OCI-LY7 (cell line): ENCODE data around the gene YIF1B. TPM values are rescaled to one million over a fixed set of nuclear protein-coding genes. Genes with fewer than 3 reads are reported as not detected.

Source experiments
- BruUV-seq: library from RNA; stranded (reverse); fragments of 400-500 nt; replicated peaks from 2 replicates; lab custom pipeline; 2021; lab: Mats Ljungman, UMichigan
- CTCF ChIA-PET: fragments of 300-600 bp; sonication (Branson Sonifier 250); formaldehyde crosslinking; loops from one replicate; lab custom pipeline; 2022; ENCODE audit warnings: antibody characterized with exemption; ENCODE audit not compliant: unreplicated experiment; lab: Charles Lee
- POLR2A ChIA-PET: fragments of 300-600 bp; sonication (Branson Sonifier 250); formaldehyde crosslinking; loops from one replicate; lab custom pipeline; 2022; ENCODE audit warnings: antibody characterized with exemption; lab: Charles Lee
- DNase-seq: peaks from one replicate; pipeline ENCODE4 v3.0.0-alpha.2; 2015; ENCODE audit warnings: low spot score
- H2AFZ ChIP-seq: fragments of 200-600 bp; sonication (generic), shearing (Covaris generic); 2 replicates; pipeline ENCODE4 v1.6.1; 2014; ENCODE audit warnings: mild to moderate bottlenecking, antibody characterized with exemption, low read length, moderate library complexity
- H3K27ac ChIP-seq: fragments of 200-600 bp; sonication (generic); 2 replicates; pipeline ENCODE4 v1.5.1; 2014; ENCODE audit warnings: mixed run types, low read depth, mild to moderate bottlenecking, moderate library complexity, low read length, inconsistent platforms; ENCODE audit not compliant: poor library complexity, severe bottlenecking
- H3K36me3 ChIP-seq: fragments of 200-600 bp; sonication (generic); 2 replicates; pipeline ENCODE4 v1.6.1; 2014; ENCODE audit warnings: mild to moderate bottlenecking, antibody characterized with exemption, low read length, moderate library complexity, mixed read lengths; ENCODE audit not compliant: insufficient read depth
- H3K4me1 ChIP-seq: fragments of 200-600 bp; sonication (generic); 2 replicates; pipeline ENCODE4 v1.5.1; 2014; ENCODE audit warnings: mild to moderate bottlenecking, low read length; ENCODE audit not compliant: insufficient read depth, poor library complexity, severe bottlenecking
- H3K4me2 ChIP-seq: fragments of 200-600 bp; sonication (generic); 2 replicates; pipeline ENCODE4 v1.6.1; 2014; ENCODE audit warnings: mild to moderate bottlenecking, low read length
- H3K4me3 ChIP-seq: fragments of 200-600 bp; sonication (generic); 2 replicates; pipeline ENCODE4 v1.5.1; 2014; ENCODE audit warnings: mild to moderate bottlenecking, low read depth, low read length; ENCODE audit not compliant: poor library complexity, severe bottlenecking
- H3K79me2 ChIP-seq: fragments of 200-600 bp; sonication (generic); 2 replicates; pipeline ENCODE4 v1.6.1; 2016; ENCODE audit warnings: low read depth, mild to moderate bottlenecking, low read length, moderate library complexity, mixed read lengths; ENCODE audit not compliant: insufficient read depth
- H3K9me2 ChIP-seq: fragments of 200-600 bp; sonication (generic); 2 replicates; pipeline ENCODE4 v1.6.1; 2016; ENCODE audit warnings: mild to moderate bottlenecking, low read length, mixed read lengths; ENCODE audit not compliant: insufficient read depth
- H3K9me3 ChIP-seq: fragments of 200-600 bp; sonication (generic); 2 replicates; pipeline ENCODE4 v1.6.1; 2014; ENCODE audit warnings: mild to moderate bottlenecking, mixed run types, low read length, mixed read lengths
- H4K20me1 ChIP-seq: fragments of 200-600 bp; sonication (generic); 2 replicates; pipeline ENCODE4 v1.6.1; 2014; ENCODE audit warnings: mild to moderate bottlenecking, antibody characterized with exemption, low read length, moderate library complexity, mixed read lengths; ENCODE audit not compliant: insufficient read depth
- CTCF ChIP-seq: fragments of 200-600 bp; sonication (generic); conservative IDR thresholded peaks from 2 replicates; pipeline ENCODE4 v1.5.1; 2014; ENCODE audit warnings: mild to moderate bottlenecking, antibody characterized with exemption, low read length, moderate library complexity, mixed read lengths
- EZH2phosphoT487 ChIP-seq: fragments of 200-600 bp; sonication (generic); IDR thresholded peaks from 2 replicates; pipeline ENCODE4 v1.6.1; 2018; ENCODE audit warnings: low read depth, borderline replicate concordance, mild to moderate bottlenecking, mixed run types, antibody characterized with exemption, low read length, moderate library complexity, mixed read lengths
- intact Hi-C: fragments of 100-400 bp; cut with micrococcal nuclease; formaldehyde crosslinking; loops from one replicate; pipeline ENCODE4 v1.10.0; 2022; ENCODE audit not compliant: unreplicated experiment
- total RNA-seq, 2 experiments: library from RNA; depleted of rRNA in 1 of 2; stranded (reverse); fragments of >200 nt in 1 of 2; shearing (Covaris generic) in 1 of 2; gene quantifications; 2 replicates each; pipeline ENCODE4 v1.2.3, GENCODE V29; 2014 to 2022

YIF1B gene
- total RNA-seq, 2 experiments from 2014 or later: 64.3 to 68.3 TPM

- peak within 1 kb of the TSS; percentile 76 for H3K4me2 ChIP-seq
These were observed 3.9 kb upstream of the YIF1B start, which contains the start of gene KCNK6 for GRCh38 chr19:38319421-38320258. Gene KCNK6, plus strand, starts transcription at chr19:38319845. Its CDS starts 106 bp downstream, at chr19:38319951.

GRCh38 chr19:38318660-38319059 is 2.9 kb upstream of the YIF1B start:
- ChIA-PET POLR2A (interaction anchor here (0.6 to 1.3 kb wide), 2 partner anchors 49 to 75 kb away, joined by 4 to 5 read pairs; no protein-coding TSS in a partner anchor), CTCF (no interaction called here)
- peaks cover 22% of the 10 kb centered on the region for H3K4me1 ChIP-seq
- H3K36me3 ChIP-seq: no peaks in the 10 kb centered on the region
- no peak overlapping the region for H2AFZ ChIP-seq
- no TSS peak for BruUV-seq
- peaks cover 9% of the 10 kb centered on the region; the same call in 1 of the 2 replicates for H3K79me2 ChIP-seq
- no peak overlapping the region for H3K27ac ChIP-seq
- no peaks in the 10 kb centered on the region for H3K9me2 ChIP-seq
- H3K9me3 ChIP-seq: no peaks in the 10 kb centered on the region
- no peak for TF ChIP-seq CTCF
- no peak for TF ChIP-seq EZH2phosphoT487
- H3K4me2 ChIP-seq: 0 out of 2 replicates have a peak overlapping the region, but pooled peaks have one; percentile 76
- intact Hi-C loops: loop anchor here (5.0 to 10.0 kb wide), 2 partner anchors 421 to 1104 kb away; partner anchors contain the start of genes ZNF383 and ZNF585B
- H4K20me1 ChIP-seq: no peaks in the 10 kb centered on the region
- H3K4me3 ChIP-seq: no peak overlapping the region
- DNase-seq: no peak

More at GRCh38 chr19:38319421-38320258, 3.9 kb upstream of the YIF1B start, which contains the start of gene KCNK6:
- H2AFZ ChIP-seq: peak within 1 kb of the TSS; percentile 76
- H4K20me1 ChIP-seq: no peaks in the 10 kb centered on the region
- ChIA-PET POLR2A (interaction anchor here (0.6 to 1.3 kb wide), 2 partner anchors 50 to 76 kb away, joined by 4 to 5 read pairs; no protein-coding TSS in a partner anchor), CTCF (no interaction called here)
- no peaks in the 10 kb centered on the region for H3K9me2 ChIP-seq
- DNase-seq: peak; percentile 44
- H3K9me3 ChIP-seq: no peaks in the 10 kb centered on the region
- H3K79me2 ChIP-seq: peaks cover 8% of the 10 kb centered on the region; the same call in 1 of the 2 replicates
- peaks cover 20% of the 10 kb centered on the region for H3K4me1 ChIP-seq
- intact Hi-C loops: loop anchor here (5.0 to 10.0 kb wide), 2 partner anchors 422 to 1105 kb away; partner anchors contain the start of genes ZNF383 and ZNF585B
- TF ChIP-seq EZH2phosphoT487 (no peak), CTCF (no peak)
- no TSS peak for BruUV-seq
- peak within 1 kb of the TSS; percentile 71 for H3K4me3 ChIP-seq
- H3K36me3 ChIP-seq: no peaks in the 10 kb centered on the region
- H3K27ac ChIP-seq: no peak within 1 kb of the TSS
